Stimulated activated CD4-positive, alpha-beta T cell treated with anti-CD3 and anti-CD28 coated beads, Interleukin-4, amount 100 ng/mL, for 1 hour (primary cell): ENCODE measurements around the gene GINS2.
A peak's percentile ranks its signal among the peaks of the same experiment; 100 is the strongest.

Source experiments
- DNase-seq: peaks from one replicate; pipeline ENCODE4 v3.0.0-alpha.2; 2020

Gene GINS2

GRCh38 chr16:85687651-85688471, 893 bp downstream of the GINS2 start:
- DNase-seq = peak; percentile 7

DNA sequence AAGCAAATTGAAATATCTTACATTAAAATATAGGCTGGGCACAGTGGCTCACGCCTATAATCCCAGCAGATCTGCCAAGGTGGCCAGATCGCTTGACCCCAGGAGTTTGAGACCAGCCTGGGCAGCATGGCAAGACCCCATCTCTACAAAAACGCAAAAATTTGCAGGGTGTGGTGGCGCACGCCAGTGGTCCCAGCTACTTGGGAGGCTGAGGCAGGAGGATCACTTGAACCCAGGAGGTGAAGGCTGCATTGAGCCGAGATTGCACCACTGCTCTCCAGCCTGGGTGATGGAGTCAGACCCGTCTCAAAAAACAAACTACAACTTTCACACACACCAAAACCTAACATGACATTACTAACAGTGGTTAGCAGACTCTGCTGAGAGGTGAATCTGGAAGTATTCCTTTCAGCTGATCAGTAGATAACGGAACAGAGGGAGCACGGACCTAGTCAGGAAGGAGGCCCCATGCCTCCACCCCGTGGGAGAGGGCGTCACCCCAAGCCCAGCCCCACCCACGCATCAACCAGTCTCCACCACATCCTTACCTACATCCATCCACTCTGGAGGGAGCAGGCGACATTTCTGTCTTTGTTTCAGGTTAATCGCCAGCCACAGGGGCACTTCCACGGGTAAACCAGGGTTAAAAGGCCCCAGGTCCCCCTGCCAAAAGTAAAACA, 1.7 kb downstream of the GINS2 start:
- no peak for DNase-seq

DNA sequence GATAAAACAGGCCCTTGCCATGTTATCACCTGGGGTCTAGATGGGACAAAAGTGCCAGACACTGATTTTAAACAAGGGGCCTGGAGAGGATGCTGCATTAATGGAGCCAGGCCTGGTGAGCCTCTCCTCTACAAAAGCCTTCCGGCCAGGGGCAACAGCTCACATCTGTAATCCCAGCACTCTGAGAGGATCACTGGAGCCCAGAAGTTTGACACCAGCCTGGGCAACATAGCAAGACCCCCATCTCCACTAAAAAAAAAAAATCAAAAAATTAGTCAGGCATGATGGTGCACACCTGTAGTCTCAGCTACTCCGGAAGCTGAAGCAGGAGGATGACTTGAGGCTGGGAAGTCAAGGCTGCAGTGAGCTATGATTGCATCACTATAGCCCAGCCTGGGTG, 3.5 kb downstream of the GINS2 start:
- DNase-seq = no peak

- no peak for DNase-seq
Observed at GRCh38 chr16:85683363-85683762, 5.4 kb downstream of the GINS2 start.

GRCh38 chr16:85682516-85682915, 6.2 kb downstream of the GINS2 start:
- DNase-seq = no peak

- no peak for DNase-seq
Observed at GRCh38 chr16:85681255-85681654, 7.5 kb downstream of the GINS2 start.

GRCh38 chr16:85680352-85680944, 8.3 kb downstream of the GINS2 start:
- no peak for DNase-seq

DNA sequence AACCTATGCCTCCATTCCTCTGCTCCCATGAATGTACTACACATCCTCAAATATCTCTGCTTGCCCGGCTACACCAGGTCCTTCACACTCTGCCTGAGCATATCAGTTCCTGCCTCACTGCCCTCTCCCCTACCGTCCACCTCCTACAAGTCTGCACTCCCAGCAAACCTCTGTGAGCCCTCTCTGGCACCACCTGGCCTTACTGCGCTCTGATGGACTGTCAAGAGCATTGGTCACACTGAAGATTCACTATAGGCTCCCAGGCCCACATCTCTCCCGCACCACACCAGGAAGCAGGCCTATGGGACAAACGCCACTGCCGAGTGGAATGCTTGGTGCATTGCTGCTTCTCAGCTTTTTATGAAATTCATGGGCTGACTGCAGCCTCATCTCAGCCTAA, 8.9 kb downstream of the GINS2 start:
- no peak for DNase-seq

GRCh38 chr16:85678821-85679220, 9.9 kb downstream of the GINS2 start:
- DNase-seq = no peak

GRCh38 chr16:85678016-85678415, 10.7 kb downstream of the GINS2 start:
- no peak for DNase-seq

- no peak for DNase-seq
Observed at GRCh38 chr16:85677383-85677967, 11.3 kb downstream of the GINS2 start.

GRCh38 chr16:85676466-85676865, 12.3 kb downstream of the GINS2 start:
- DNase-seq = no peak

DNA sequence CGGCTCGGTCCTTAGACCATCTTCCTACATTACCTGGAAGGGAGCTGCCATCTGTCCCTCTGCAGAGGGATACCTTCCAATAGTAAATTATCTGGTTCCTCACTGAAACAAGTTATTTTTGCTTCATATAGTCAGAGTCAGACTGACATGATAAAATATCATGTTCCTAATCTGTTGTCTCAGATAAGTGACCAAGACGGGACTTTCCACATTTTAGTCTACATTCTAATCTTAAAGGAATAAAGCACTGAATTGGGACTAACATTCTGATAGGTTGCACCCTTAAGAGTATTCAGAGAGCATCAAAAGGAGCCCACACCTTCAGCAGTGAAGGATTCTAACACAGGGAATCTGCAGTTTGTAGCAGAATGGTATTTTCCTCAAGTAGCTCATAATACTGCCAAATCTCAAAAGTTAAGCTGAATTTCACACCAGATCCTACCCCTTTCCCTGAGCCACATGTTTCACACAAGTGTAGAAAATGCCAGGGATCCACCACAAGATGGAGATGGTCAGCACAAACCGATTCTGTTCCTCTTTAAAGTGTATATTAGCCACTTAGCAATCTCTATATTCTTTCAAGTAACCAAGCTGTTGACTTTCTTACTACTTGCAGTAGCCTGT, 13.4 kb downstream of the GINS2 start:
- no peak for DNase-seq

GRCh38 chr16:85674828-85675227, 13.9 kb downstream of the GINS2 start:
- DNase-seq = no peak

DNA sequence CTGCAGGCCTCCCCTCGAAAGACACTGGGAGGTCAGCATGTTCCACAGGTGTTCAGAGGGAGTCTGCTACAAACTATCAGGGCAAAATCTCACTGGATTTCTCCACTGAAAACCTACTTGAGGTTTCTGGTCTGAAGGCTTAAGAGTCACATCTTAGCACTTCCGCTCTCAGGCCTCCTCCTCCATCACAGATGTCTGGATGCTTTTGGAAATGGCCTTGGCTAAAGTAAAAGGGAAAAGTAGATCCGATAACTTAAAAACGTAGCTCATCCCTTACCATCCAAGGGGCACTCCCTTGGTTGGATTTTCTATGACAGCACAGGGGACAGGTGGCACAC, 14.4 kb downstream of the GINS2 start:
- DNase-seq = no peak

GRCh38 chr16:85673529-85674417, 15.0 kb downstream of the GINS2 start:
- DNase-seq = no peak

- no peak for DNase-seq
Observed at GRCh38 chr16:85670840-85671239, 17.9 kb downstream of the GINS2 start.

GRCh38 chr16:85668676-85669424, 19.9 kb downstream of the GINS2 start:
- DNase-seq = no peak

- DNase-seq = no peak
Observed at GRCh38 chr16:85667841-85668413, 20.8 kb downstream of the GINS2 start.

DNA sequence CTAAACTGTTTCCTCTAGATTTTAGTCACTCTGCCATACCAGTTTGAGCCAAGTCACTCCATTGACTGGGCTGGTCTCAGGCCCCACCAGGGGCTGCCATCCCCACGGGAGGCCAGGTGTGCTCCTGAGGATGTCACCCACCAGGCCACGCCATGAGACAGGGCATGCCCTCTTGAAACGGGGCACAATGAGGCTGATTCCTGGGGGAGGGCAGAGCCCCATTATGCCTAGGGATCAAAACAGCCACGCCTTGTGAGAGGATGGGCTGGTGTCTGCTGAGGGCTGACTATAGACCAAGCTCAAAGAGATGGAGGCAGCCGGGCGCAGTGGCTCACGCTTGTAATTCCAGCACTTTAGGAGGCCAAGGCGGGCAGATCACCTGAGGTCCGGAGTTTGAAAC, 21.5 kb downstream of the GINS2 start:
- no peak for DNase-seq

DNA sequence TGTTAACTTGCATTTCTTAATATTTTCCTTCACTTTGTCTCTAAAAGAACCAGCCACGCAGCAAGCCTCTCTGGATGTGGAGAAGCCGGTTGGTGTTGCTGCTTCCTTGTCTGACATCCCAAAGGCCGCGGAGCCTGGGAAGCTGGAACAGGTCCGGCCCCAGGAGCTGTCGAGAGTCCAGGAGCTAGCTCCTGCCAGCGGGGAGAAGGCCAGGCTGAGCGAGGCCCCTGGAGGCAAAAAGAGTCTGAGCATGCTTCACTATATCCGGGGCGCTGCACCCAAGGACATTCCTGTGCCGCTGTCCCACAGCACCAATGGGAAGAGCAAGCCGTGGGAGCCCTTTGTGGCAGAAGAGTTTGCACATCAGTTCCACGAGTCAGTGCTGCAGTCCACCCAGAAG, 22.8 kb downstream of the GINS2 start:
- no peak for DNase-seq
